C4-2B (cell line): ENCODE results near the gene KCNQ1.

ENCODE experiments used
- CTCF ChIP-seq: fragments of 450-650 bp; conservative IDR thresholded peaks from 2 replicates; pipeline ENCODE4 v1.5.1; 2017; ENCODE audit warnings: mild to moderate bottlenecking
- ZFX ChIP-seq: fragments of 450-650 bp; IDR thresholded peaks from 2 replicates; pipeline ENCODE4 v1.6.1; 2017

DNA sequence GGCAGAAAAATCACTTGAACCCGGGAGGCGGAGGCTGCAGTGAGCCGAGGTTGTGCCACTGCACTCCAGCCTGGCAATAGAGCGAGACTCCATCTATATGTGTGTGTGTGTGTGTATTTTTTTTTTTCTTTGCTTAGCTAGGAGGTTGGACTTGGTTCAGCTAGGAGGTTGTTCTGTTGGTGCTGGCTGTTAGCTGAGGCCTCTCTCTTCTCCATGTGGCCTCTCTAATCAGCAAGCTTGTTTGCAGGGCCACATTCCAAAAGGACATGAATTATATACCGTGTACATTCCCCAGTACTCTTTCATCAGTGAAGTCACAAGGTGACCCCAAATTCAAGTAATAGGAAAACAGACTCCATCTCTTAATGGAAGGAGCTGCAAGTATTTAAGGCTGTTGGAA, 322.3 kb downstream of the KCNQ1 start:
- TF ChIP-seq CTCF = no peak
- no peak for TF ChIP-seq ZFX
